B cell (primary cell): ENCODE data around the gene KCNQ5. TPM values are rescaled to one million over a fixed set of nuclear protein-coding genes. Genes with fewer than 3 reads are reported as not detected.

Experiments used
- ATAC-seq: fragments of 200-7000 bp; cut with Tn5 transposase; one replicate; pipeline ENCODE4 v1.10.0; 2021; ENCODE audit warnings: low read depth, mild to moderate bottlenecking, moderate number of reproducible peaks, moderate library complexity
- CTCF ChIA-PET: fragments of 350-600 bp; sonication (Branson Sonifier 250); formaldehyde crosslinking; loops from one replicate; lab custom pipeline; 2021; ENCODE audit warnings: antibody characterized with exemption, inconsistent platforms; lab: Charles Lee
- POLR2A ChIA-PET: fragments of 350-600 bp; sonication (Branson Sonifier 250); formaldehyde crosslinking; loops from one replicate; lab custom pipeline; 2021; ENCODE audit warnings: antibody characterized with exemption; lab: Charles Lee
- DNase-seq: peaks from one replicate; pipeline ENCODE4 v3.0.0; 2013
- H2AFZ ChIP-seq: 2 replicates; pipeline ENCODE4 v1.6.1; 2012; ENCODE audit warnings: mild to moderate bottlenecking, low read depth, low read length; ENCODE audit not compliant: insufficient read depth, poor library complexity, severe bottlenecking
- H3K27ac ChIP-seq, 2 donors: 1 replicate in 1 of 2; 2 replicates in 1 of 2; pipeline ENCODE4 v1.5.1; 2012 to 2013; ENCODE audit warnings: low read length in 2 of 2, mild to moderate bottlenecking in 2 of 2, moderate library complexity in 1 of 2
- H3K27me3 ChIP-seq, 4 experiments: fragments of 200-600 bp in 1 of 4; sonication (generic) in 1 of 4; replicated peaks in 1 of 4; 1 replicate in 2 of 4; 2 replicates in 2 of 4; pipeline versions ENCODE4 v1.6.1 to v1.7.0; 2013 to 2016; ENCODE audit warnings: low read length in 3 of 4, mild to moderate bottlenecking in 2 of 4, mixed read lengths in 1 of 4, moderate library complexity in 1 of 4; ENCODE audit not compliant: insufficient read depth in 4 of 4, control insufficient read depth in 3 of 4; ENCODE audit errors: control extremely low read depth in 1 of 4
- H3K36me3 ChIP-seq, 2 experiments: replicated peaks in 1 of 2; 1 replicate in 1 of 2; 2 replicates in 1 of 2; pipeline versions ENCODE4 v1.6.1 to v1.7.1; 2013; ENCODE audit warnings: low read length in 1 of 2; ENCODE audit not compliant: insufficient read depth in 2 of 2, control insufficient read depth in 1 of 2; ENCODE audit errors: control extremely low read depth in 1 of 2, extremely low read depth in 1 of 2
- H3K4me1 ChIP-seq, 2 donors: fragments of 200-600 bp in 1 of 2; sonication (generic) in 1 of 2; 1 replicate in 1 of 2; 2 replicates in 1 of 2; pipeline versions ENCODE4 v1.5.1 to v1.6.1; 2013 to 2017; ENCODE audit warnings: low read length in 2 of 2; ENCODE audit not compliant: control insufficient read depth in 2 of 2, insufficient read depth in 2 of 2
- H3K4me2 ChIP-seq: replicated peaks from 2 replicates; pipeline ENCODE3; 2012; ENCODE audit warnings: mild to moderate bottlenecking, low read depth, low read length; ENCODE audit not compliant: poor library complexity, severe bottlenecking
- H3K4me3 ChIP-seq, 5 experiments: fragments of 200-600 bp in 1 of 5; sonication (generic) in 1 of 5; 1 replicate in 3 of 5; 2 replicates in 2 of 5; pipeline versions ENCODE4 v1.5.1 to v1.7.0; 2011 to 2016; ENCODE audit warnings: low read length in 4 of 5, mild to moderate bottlenecking in 4 of 5, low read depth in 2 of 5, control low read depth in 1 of 5, moderate library complexity in 1 of 5; ENCODE audit not compliant: insufficient read depth in 1 of 5; ENCODE audit errors: control extremely low read depth in 1 of 5, extremely low read depth in 1 of 5
- H3K79me2 ChIP-seq: fragments of 200-600 bp; sonication (generic); one replicate; pipeline ENCODE4 v1.6.0; 2016; ENCODE audit warnings: low read length; ENCODE audit not compliant: control insufficient read depth, insufficient read depth
- H3K9ac ChIP-seq: fragments of 200-600 bp; sonication (generic); 2 replicates; pipeline ENCODE4 v1.6.1; 2017; ENCODE audit warnings: mild to moderate bottlenecking, low read length, moderate library complexity
- H3K9me3 ChIP-seq, 3 donors: one replicate each; pipeline versions ENCODE4 v1.6.1 to v1.7.1; 2013; ENCODE audit warnings: low read length in 2 of 3; ENCODE audit not compliant: control insufficient read depth in 2 of 3, insufficient read depth in 1 of 3; ENCODE audit errors: control extremely low read depth in 1 of 3
- H4K20me1 ChIP-seq: 2 replicates; pipeline ENCODE4 v1.6.0; 2012; ENCODE audit warnings: mild to moderate bottlenecking, low read length; ENCODE audit not compliant: insufficient read depth, control insufficient read depth, poor library complexity, severe bottlenecking
- H3K27ac Mint-ChIP-seq: one replicate; pipeline ENCODE4 v1.8.0; 2021; ENCODE audit warnings: mixed read lengths
- H3K27me3 Mint-ChIP-seq: one replicate; pipeline ENCODE4 v1.8.0; 2021; ENCODE audit warnings: mixed read lengths
- H3K4me1 Mint-ChIP-seq: one replicate; pipeline ENCODE4 v1.8.0; 2021; ENCODE audit warnings: mixed read lengths
- H3K4me3 Mint-ChIP-seq: one replicate; pipeline ENCODE4 v1.8.0; 2021; ENCODE audit warnings: mixed read lengths
- H3K9me3 Mint-ChIP-seq: one replicate; pipeline ENCODE4 v1.8.0; 2022; ENCODE audit warnings: mixed read lengths; ENCODE audit not compliant: insufficient read depth
- EZH2 ChIP-seq: IDR thresholded peaks from 2 replicates; pipeline ENCODE4 v1.6.1; 2012; ENCODE audit warnings: borderline replicate concordance, low read depth, mild to moderate bottlenecking, moderate library complexity, low read length; ENCODE audit not compliant: insufficient read depth, poor library complexity, severe bottlenecking
- WGBS: methylation state at CpG from one replicate; pipeline ENCODE4 v1.1.5; 2013; ENCODE audit warnings: missing lambda C conversion rate; ENCODE audit not compliant: insufficient coverage; 5-methylcytosine and 5-hydroxymethylcytosine counted together
- intact Hi-C: fragments of 100-400 bp; cut with micrococcal nuclease; formaldehyde crosslinking; loops from one replicate; pipeline ENCODE4 v1.10.0; 2022
- polyA plus RNA-seq: library from polyadenylated mRNA; depleted of rRNA; stranded (reverse); fragments of >200 nt; gene quantifications from 2 replicates; pipeline ENCODE4 v1.2.3, GENCODE V29; 2012
- total RNA-seq, 2 donors: library from RNA; stranded (reverse); fragments of 120-200 nt in 1 of 2; gene quantifications; 1 replicate in 1 of 2; 2 replicates in 1 of 2; pipeline versions ENCODE4 v1.2.3 to v1.2.4, GENCODE V29; 2013 to 2022
- TF ChIP-seq, protein P1 (sequence below): fragments of 200-600 bp; IDR thresholded peaks from one replicate; pipeline ENCODE4 v1.8.0; 2022; ENCODE audit warnings: antibody characterized with exemption, mild to moderate bottlenecking

Gene KCNQ5
- total and polyA plus RNA-seq, 2 donors (not counting 1 experiment from before 2014, with no cell fraction given): 2.3 to 9.4 TPM

DNA sequence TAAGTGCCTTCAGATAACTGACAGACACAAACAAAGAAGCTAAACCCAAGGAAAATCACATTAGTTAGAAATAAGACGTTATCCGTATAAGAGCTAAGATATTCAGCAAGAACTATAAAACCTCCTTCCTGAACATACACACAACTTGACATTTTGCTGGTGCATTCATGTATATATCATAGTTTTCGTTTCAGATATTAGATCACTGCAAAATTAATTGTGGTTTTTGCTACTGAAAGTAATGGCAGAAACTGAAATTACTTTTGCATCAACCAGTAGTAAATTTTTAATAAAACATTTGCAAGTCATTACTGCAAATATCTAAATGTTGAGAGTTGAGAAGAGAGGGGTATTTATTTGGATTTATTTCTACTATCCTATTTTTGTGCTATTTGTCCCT, 26.1 kb upstream of the KCNQ5 start:
- TF ChIP-seq, protein P1, sequence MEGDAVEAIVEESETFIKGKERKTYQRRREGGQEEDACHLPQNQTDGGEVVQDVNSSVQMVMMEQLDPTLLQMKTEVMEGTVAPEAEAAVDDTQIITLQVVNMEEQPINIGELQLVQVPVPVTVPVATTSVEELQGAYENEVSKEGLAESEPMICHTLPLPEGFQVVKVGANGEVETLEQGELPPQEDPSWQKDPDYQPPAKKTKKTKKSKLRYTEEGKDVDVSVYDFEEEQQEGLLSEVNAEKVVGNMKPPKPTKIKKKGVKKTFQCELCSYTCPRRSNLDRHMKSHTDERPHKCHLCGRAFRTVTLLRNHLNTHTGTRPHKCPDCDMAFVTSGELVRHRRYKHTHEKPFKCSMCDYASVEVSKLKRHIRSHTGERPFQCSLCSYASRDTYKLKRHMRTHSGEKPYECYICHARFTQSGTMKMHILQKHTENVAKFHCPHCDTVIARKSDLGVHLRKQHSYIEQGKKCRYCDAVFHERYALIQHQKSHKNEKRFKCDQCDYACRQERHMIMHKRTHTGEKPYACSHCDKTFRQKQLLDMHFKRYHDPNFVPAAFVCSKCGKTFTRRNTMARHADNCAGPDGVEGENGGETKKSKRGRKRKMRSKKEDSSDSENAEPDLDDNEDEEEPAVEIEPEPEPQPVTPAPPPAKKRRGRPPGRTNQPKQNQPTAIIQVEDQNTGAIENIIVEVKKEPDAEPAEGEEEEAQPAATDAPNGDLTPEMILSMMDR: no peak
- TF ChIP-seq EZH2: no peak
- Histone ChIP-seq H3K27me3 (peaks cover 0 to 4% (median 0%) of the 10 kb centered on the region in 4 experiments), H3K9me3 (no peaks in the 10 kb centered on the region), H3K79me2 (no peaks in the 10 kb centered on the region), H4K20me1 (no peaks in the 10 kb centered on the region), H3K4me3 (no peak overlapping the region), H3K36me3 (no peaks in the 10 kb centered on the region), H3K4me2 (no peak overlapping the region), H3K9ac (no peak overlapping the region), H3K4me1 (no peaks in the 10 kb centered on the region), H3K27ac (no peak overlapping the region), H2AFZ (no peak overlapping the region)
- Mint-ChIP-seq H3K27ac (no peak overlapping the region), H3K27me3 (peaks cover 37% of the 10 kb centered on the region), H3K9me3 (no peaks in the 10 kb centered on the region), H3K4me3 (no peak overlapping the region), H3K4me1 (no peaks in the 10 kb centered on the region)
- POLR2A ChIA-PET: no interaction called here
- ATAC-seq (no peak), DNase-seq (no peak)
- no CpG with 5 or more reads among the region's 3 CpGs for WGBS
- CTCF ChIA-PET: no interaction called here
- intact Hi-C loops: no loop called here

DNA sequence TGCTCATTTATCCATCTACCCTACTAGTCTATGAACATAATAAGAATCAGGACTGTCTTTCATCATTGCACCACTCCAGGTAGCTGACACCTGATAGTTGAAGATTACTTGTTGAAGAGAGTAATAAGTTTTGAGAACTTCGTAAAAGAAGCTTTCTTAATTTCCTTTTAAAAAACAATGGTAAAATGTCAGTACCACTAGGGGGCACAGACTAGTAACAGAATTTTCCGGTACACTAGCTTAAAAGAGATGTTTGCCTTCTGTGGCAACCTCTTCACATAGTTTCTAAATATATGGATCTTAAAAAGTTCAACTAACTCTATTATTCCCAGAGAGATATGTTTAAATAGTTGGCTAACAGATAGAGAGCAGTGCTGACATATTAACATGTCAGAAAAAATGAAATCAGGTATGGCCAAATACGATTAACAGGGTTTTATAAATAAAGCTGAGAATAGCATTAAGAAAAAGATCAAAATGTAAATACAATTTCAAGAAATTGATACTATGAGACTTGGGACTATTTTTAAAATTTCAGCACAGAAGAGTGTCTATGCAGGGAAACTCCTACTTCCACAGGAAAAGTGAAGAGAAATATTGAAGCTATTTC, 5.4 kb upstream of the KCNQ5 start:
- H3K9me3 Mint-ChIP-seq: no peaks in the 10 kb centered on the region
- Histone ChIP-seq H3K27me3 (no peaks in the 10 kb centered on the region), H3K4me1 (peaks cover 11 to 17% of the 10 kb centered on the region in 2 donors), H4K20me1 (no peaks in the 10 kb centered on the region), H2AFZ (peak overlapping the region; percentile 63), H3K9me3 (no peaks in the 10 kb centered on the region), H3K79me2 (no peaks in the 10 kb centered on the region), H3K4me2 (peak overlapping the region; percentile 19), H3K36me3 (no peaks in the 10 kb centered on the region), H3K9ac (no peak overlapping the region), H3K4me3 (no peak overlapping the region), H3K27ac (no peak overlapping the region)
- DNase-seq: peak; percentile 62
- H3K27ac Mint-ChIP-seq: no peak overlapping the region
- H3K4me3 Mint-ChIP-seq: no peak overlapping the region
- CTCF ChIA-PET: interaction anchor here (0.6 to 13.4 kb wide), 57 partner anchors 8 to 711 kb away, joined by 3 to 586 read pairs (median 4); no protein-coding TSS in a partner anchor
- no peak for TF ChIP-seq EZH2
- TF ChIP-seq, protein P1: peak; percentile 87
- ATAC-seq: no peak
- H3K27me3 Mint-ChIP-seq: no peaks in the 10 kb centered on the region
- intact Hi-C loops: loop anchor here (1.0 to 2.0 kb wide), 4 partner anchors 204 to 710 kb away; no protein-coding TSS in a partner anchor
- WGBS: no CpG with 5 or more reads among the region's 3 CpGs
- peaks cover 22% of the 10 kb centered on the region for H3K4me1 Mint-ChIP-seq
- POLR2A ChIA-PET: interaction anchor here (0.5 to 1.0 kb wide), 2 partner anchors 133 to 513 kb away, joined by 3 read pairs; no protein-coding TSS in a partner anchor
